ENCODE results near the gene KLHL3.

- TF ChIP-seq CTCF (conservative IDR thresholded peaks at IDR 0.05; ENCODE audit: low read depth in 2 of 2) (no peak), POLR2AphosphoS5 (IDR thresholded peaks at IDR 0.05; ENCODE audit: low read depth) (no peak), ETS1 (IDR thresholded peaks at IDR 0.05) (no peak), REST (IDR thresholded peaks at IDR 0.05; ENCODE audit: unreplicated experiment) (no peak), EZH2 (IDR thresholded peaks at IDR 0.05; ENCODE audit: low read depth, unreplicated experiment) (no peak), EZH2phosphoT487 (IDR thresholded peaks at IDR 0.05; ENCODE audit: unreplicated experiment) (no peak)
Observed at GRCh38 chr5:137689306-137689705, 46.6 kb downstream of the KLHL3 start.

All from GM23338 (cell line).